ENCODE data around the gene TENT5C.

TENT5C gene

DNA sequence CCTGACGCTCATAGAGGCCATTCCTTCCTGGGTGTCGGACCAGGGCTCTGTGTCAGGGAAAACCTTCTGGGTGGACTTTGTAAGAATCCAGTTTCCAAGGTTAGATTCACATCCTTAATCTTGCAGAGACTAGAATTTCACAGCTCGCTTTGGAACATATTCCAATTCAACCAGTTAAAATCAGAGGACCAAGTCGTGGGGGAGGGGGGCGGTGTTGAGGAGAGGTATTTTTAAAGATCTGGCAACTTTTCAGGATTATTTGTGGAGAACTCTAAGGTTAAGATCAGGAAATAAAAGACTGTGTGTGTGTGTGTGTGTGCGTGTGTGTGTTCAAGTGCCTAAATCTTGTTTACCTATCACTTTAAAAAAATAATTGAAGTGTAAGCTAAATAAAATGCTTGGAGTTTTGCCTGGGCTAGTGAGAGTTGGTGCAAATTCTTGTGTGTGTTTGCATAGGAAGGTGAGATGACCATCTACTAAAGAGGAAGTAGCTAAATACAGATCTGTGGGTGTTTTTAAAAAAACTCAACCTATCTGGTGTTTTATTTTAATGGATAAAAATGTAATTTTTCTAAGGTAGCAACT lies 21.8 kb downstream of the TENT5C start:
- in situ Hi-C loops (cut with HindIII; ENCODE audit: low pct_ligation_motif_present, low pct_unique_long_range_greater_than_20kb, low sequenced_read_pairs), result no loop called here
- DNase-seq, result no peak

DNA sequence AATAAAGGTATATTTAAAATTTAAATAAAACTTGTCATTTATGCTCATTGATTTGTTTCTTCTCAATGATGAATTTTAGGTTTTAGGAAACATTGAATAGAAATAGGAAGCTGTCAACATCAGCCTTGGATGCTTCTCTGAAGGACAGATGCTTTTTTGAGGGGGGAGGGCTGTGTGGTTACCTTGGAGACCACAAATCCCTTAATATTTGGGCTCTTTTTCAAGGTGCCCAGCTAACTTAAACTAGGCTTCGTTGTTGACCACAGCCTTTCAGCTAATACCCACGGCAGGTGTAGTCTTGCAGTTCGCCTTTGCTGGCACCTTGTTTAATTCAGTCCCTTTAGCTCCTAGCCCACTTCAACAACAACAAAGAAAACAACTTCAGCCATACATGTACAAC lies 22.5 kb downstream of the TENT5C start:
- in situ Hi-C loops (cut with HindIII; ENCODE audit: low pct_ligation_motif_present, low pct_unique_long_range_greater_than_20kb, low sequenced_read_pairs), result no loop called here
- DNase-seq, result no peak

DNA sequence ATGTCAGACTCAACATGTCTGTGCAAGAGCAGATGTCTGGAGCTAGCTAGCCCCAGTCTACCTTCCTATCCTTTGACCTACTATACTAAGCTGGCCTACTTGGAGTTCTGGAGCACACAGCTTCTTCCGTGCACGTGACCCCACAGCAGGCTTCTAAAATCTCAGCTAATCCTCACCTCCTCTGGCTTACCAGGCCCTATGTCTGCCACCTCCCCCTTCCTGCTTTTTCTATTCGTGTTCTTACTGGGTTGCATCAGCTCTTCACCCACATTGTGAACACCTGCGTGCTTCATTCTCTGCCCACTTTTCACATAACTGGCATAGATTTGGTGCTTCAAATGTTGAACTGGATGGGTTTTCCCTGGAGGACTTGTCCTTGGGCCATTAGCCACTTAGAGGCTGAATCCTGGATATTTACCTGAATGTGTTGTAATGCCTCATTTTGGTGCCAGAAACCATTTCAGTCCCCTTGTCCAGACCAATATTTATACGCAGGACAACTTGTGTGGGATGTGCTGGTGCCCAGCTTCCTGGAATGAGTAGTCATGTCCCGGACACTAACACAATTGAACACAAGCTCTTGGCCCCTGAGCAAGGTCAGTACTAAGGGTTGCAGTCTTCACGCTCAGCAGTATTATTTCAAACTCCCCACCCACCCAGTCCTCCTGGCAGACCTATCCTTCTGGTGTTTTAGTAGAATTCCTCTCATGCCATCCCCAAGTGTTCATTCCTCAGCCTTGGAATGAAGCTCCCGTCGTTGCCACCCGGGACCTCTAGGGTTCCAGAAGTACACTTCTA lies 24.0 kb downstream of the TENT5C start:
- DNase-seq, result no peak
- in situ Hi-C loops (cut with HindIII; ENCODE audit: low pct_ligation_motif_present, low pct_unique_long_range_greater_than_20kb, low sequenced_read_pairs), result no loop called here

DNA sequence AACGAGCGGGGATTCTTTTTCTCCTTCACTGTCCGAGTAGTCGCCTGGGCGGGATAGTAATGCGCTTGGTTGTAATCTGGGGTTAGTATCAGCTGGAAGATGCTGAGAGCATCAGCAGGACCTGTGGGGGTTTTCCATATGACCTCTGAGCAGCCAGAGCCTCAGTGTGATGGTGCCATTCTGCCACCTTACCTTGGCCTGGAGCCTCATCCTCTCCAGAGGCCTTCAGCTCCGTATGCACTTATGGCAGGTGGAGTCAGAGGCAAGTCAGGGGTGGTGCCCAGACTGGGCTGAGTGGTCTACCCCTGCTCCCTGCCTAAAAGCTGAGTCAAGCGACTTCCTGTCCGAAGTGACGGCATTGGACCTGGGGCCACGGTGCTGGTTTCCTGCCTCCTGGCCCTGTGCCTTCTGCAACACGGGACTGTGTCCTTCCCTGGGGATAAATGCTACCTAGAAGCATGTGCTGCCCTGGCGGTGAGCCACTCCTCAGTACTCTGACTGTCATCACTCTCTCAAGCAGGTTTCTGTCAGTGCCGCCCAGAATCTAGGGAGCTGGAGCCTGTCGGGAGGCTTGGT lies 24.7 kb downstream of the TENT5C start:
- in situ Hi-C loops (cut with HindIII; ENCODE audit: low pct_ligation_motif_present, low pct_unique_long_range_greater_than_20kb, low sequenced_read_pairs), result no loop called here
- no peak for DNase-seq

DNA sequence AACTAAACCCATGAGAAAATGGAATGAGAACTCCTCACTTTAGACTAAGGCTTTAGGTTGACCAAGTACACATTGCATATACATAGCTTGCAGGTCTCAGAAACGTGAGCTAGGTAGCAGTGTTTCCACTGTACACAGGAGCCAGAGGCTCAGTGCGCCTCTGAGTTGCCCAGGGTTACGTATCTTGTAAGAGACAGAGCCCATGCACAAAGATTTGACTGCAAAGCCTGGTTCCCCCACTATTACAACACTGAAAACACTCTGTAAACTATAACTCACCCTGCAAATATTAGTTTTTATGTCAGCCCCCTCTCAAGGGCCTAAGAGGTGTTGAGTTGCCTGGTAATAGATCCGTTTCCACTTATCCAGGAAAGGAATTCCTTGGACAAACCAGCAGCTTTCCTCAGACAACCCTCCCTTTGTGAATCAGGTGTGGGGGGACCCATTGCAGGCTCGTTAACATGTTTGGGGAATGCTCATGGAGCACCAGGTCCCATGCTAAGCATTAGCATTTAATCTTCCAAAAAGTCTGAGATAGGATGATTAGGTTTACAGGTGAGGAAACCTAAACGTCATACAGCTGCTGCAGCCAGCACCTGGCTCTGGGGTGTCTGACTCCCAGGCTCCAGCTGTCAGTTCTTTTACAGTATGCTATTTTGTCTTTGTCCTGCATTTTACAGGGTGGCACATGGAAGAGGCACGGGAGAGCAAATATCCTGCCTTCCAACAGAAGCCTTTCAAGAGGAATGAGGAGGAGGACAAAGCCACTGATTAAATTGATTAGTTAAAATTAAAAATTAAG lies 25.7 kb downstream of the TENT5C start:
- in situ Hi-C loops (cut with HindIII; ENCODE audit: low pct_ligation_motif_present, low pct_unique_long_range_greater_than_20kb, low sequenced_read_pairs), result no loop called here
- no peak for DNase-seq

DNA sequence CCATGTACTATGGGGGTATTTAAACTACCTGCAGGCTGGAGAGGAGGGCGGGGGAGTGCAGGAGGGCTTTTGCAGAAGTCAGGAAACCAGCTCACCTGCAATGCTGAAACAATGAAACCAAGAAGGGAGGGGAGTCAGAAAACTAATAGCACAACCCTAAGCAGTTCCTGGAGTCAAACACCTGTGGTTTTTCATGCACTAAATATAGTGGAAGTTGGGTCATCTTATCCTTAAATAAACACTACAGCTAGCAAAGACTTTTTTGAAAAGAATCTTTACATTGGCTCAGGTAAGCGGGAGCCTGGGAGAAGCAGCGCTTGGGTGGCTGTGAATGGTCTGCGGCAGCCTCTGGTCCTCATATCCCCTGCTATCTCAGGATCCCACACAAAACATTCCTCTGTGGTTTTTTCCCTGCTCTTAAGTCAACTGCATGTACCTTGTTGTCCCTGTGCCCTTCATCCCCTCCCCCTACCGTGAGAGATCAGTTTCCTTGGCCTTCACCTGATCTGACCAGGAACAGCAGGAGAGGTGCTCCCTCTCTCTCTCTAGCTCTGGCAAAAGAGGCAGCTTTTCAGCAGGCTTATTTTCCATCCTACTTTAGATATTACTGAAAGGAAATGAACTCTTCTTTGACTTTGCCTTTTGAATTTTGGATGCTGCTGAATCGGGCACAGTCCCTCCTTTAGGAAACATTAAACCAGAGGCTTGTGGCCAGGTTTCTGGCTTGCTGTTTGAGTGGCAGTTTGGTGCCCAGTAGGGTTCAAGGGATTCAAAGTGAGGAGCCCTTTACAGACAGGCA lies 26.6 kb downstream of the TENT5C start:
- in situ Hi-C loops (cut with HindIII; ENCODE audit: low pct_ligation_motif_present, low pct_unique_long_range_greater_than_20kb, low sequenced_read_pairs), result no loop called here
- DNase-seq, result no peak

DNA sequence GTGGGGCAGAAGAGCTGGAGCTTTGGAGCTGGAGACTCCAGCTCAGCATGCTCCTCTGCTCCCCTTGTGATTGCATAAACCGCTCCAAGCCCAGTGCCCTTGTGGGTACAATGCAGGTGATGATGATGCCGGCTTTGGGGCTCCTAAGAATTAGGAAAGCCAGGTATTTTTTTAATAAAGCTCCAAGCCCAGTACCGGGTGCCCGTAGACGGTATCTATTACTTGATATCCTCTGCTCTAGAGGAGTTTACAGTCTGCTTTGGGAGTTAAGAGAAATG lies 27.2 kb downstream of the TENT5C start:
- DNase-seq, result no peak
- in situ Hi-C loops (cut with HindIII; ENCODE audit: low pct_ligation_motif_present, low pct_unique_long_range_greater_than_20kb, low sequenced_read_pairs), result no loop called here

DNA sequence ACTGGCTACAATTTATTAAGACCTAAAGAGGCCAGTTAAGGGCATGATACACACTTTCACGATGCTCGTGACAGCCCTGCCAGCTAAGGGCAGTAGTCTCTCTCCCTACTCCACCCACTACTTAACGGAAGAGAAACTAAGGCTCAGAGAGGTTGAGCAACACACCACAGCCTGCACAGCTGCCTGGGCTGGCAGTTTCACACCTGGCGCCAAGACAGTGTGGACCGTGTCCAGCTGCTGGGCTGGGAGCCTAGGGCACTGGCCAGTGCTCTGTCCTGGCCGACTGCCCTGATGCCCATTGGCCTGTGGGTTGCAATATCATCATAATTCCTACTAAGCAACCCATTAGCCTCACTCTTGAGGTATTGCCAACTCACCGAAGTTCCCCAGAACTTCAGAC lies 27.6 kb downstream of the TENT5C start:
- in situ Hi-C loops (cut with HindIII; ENCODE audit: low pct_ligation_motif_present, low pct_unique_long_range_greater_than_20kb, low sequenced_read_pairs), result no loop called here
- DNase-seq, result no peak

DNA sequence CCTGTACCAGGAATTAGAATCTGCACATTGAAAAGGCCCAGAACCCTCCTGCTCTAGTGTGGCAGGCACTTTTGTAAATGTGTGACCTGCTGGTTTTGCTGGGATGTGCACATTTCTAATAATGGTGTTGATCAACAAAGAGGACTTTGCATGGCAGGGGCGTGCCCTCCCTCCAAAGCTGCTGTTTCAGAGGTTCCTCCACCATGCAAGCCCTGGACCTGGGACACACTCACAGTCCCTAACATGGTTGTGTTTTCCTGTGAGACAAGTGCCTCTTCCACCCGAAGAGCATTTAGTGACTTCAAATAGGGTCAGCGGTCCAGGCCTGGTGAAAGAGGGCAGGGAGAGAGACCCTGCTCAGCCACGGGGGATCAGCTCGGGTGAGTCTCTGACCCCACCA lies 28.1 kb downstream of the TENT5C start:
- no peak for DNase-seq
- in situ Hi-C loops (cut with HindIII; ENCODE audit: low pct_ligation_motif_present, low pct_unique_long_range_greater_than_20kb, low sequenced_read_pairs), result no loop called here

DNA sequence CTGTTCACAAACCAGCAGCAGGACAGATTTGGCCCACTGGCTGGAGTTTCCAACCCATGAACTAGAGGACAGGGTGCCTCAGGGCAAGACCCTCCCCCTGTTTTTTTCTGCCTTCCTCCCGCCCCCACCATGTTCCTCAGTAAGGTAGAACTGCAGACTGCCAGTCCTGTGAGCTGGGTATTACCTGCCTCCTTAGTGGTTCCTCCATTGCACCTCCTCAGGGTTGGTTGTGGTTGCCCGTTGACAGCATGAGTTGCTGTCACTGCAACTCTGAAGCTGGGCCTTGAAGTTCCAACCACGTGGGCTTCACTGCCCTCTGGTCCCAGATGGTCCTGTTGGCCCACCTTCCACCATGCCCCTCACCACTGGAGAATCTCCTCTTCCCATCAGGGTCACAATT lies 28.8 kb downstream of the TENT5C start:
- no peak for DNase-seq
- in situ Hi-C loops (cut with HindIII; ENCODE audit: low pct_ligation_motif_present, low pct_unique_long_range_greater_than_20kb, low sequenced_read_pairs), result no loop called here

DNA sequence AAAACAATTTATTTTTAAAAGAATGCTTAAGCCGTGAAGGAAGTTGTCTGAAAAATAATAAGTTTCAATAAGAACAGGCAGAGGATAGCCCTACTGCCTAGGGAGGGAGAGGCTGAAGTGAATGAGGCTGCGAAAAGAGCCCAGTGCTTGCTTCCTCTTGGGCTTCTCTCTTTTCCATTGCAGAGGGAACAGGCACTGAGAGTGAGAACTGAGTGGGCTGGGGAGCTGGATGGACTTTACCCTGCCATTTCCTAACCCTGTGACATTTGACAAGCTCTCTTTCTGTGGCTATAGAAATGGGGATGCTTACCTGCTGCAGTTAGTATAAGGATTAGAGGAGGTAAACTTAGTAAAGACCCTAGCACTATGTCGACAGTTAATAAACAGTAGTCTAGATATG lies 30.0 kb downstream of the TENT5C start:
- no peak for DNase-seq
- in situ Hi-C loops (cut with HindIII; ENCODE audit: low pct_ligation_motif_present, low pct_unique_long_range_greater_than_20kb, low sequenced_read_pairs), result no loop called here

DNA sequence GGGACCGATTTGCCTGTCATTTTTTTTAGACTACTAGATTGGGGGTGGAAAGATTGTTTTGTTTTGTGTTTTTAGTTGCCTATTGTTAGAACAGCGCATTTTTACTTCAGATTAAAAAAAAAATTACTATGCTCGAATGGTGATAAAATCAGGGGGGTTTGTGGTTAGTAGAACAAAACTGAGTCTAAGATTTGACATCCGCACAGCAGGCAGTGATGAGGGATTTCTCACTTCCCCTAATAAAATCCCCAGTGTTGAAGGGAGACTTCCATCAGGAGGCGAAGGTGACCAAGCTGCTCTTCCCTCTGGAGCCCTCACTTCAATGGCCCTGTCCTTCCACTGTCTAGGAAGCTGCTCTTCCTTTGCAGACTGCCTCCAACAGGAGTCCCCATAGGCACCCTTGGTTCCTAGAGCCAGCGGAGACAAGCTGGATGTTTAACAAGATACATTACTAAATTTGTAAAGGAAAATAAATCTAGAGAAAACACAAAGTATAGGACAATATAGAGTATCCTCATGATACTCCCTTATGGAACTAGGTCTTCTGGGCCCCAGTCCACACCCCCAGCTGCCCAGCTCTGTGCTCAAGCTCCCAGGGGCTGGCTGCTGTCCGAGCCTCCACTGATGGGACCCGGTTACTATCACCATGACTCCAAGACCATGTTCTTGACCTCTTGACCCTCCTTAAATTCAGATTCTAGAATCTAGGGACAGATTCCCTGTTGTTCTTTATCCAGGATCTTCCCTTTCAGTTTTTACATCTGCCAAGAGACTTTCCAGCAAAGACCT lies 31.0 kb downstream of the TENT5C start:
- DNase-seq, result no peak
- in situ Hi-C loops (cut with HindIII; ENCODE audit: low pct_ligation_motif_present, low pct_unique_long_range_greater_than_20kb, low sequenced_read_pairs), result no loop called here

DNA sequence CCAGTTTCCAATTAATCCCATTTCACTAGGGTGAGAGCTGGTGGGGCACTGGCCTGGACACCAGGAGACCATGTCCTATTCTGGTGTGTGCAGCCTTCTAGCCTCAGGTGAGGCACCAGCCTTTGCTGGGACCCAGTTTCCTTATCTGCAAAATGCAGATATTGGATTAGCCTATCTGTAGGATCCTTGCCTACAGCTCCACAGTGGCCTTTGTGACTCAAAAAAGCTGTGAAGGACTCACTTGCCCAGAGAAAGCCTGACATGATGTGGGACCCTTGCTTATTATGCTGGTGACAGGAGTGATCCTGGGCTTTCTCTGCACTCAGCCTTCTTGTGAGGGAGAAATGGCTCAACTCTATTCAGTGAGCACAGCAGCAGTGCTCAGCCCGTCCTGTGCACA lies 32.3 kb downstream of the TENT5C start:
- no peak for DNase-seq
- in situ Hi-C loops (cut with HindIII; ENCODE audit: low pct_ligation_motif_present, low pct_unique_long_range_greater_than_20kb, low sequenced_read_pairs), result no loop called here

DNA sequence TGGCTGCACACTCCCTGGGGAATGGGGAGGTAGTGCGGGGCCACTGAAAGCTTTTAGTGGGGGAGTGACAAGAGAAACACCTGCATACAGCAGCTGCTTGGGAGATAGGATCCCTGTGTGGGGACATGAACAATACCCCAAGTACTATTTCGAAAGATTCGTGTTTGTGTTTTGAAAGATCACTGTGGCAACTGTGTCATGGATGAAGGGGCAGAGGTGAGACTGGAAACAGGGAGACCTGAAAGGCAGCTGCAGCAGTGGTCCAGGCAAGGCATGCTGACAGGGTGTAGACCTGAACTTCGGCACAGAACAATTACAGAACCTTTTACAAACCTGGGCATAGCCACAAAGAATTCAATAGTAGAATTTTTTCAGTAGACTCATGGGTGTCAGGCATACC lies 32.9 kb downstream of the TENT5C start:
- DNase-seq, result no peak

DNA sequence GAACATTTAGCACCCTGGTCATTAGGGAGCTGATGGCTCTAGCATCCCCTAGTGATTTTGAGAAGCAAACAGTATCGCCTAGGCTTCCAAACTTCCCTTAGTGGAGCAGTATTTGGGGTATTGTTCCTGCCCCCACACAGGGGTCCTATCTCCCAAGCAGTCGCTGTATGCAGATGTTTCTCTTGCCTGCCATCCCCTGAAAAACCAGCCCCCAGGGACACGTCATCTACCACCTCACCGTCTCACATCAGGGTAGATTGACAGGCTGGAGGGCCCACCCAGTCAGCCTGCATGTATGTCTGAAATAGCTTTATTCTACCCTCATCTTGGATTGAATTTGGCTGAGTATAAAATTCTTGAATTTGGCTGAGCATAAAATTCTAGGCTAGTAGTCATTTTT lies 33.9 kb downstream of the TENT5C start:
- in situ Hi-C loops (cut with HindIII; ENCODE audit: low pct_ligation_motif_present, low pct_unique_long_range_greater_than_20kb, low sequenced_read_pairs), result no loop called here
- no peak for DNase-seq

More for the DNA sequence above, 32.9 kb downstream of the TENT5C start:
- in situ Hi-C loops (cut with HindIII; ENCODE audit: low pct_ligation_motif_present, low pct_unique_long_range_greater_than_20kb, low sequenced_read_pairs), result no loop called here

DNA sequence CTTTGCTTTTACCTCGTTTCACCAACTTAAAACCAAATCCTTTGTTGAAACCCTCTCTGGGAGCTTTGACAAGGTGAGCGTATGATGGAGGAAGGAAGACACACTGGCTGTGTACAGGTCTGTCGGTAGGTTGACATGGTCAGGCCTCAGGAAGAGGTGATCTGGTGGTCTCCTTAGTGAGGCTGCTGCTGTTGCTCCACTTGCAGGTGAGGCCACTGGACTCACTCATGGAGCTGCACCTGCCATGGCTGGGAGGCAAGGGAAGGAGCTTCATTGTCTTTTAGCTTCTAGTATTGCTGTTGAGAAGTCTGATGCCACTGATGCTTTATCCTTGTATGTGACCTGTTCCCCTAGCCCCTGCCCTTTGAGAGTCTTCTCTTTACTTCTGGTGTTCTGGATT lies 35.7 kb downstream of the TENT5C start:
- in situ Hi-C loops (cut with HindIII; ENCODE audit: low pct_ligation_motif_present, low pct_unique_long_range_greater_than_20kb, low sequenced_read_pairs), result no loop called here
- DNase-seq, result no peak

DNA sequence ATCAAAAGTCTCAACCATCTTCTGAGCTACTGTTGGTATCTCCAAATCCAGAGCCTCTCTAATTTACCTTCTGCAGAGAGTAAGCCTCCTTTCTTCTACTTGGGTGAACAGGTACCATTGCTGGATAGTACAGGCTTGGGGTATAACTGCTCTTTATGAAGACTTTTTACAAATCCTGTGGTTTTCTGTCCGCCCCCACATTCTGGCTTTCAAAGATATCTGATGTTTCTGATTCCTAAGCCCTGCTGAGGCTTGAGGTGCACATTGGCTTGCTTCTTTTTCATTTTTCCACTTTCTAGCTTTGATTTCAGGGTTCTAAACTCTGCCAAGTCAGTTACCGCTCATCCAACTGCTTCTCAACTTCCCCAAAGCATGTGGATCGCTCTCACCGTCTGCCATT lies 37.1 kb downstream of the TENT5C start:
- DNase-seq, result no peak
- in situ Hi-C loops (cut with HindIII; ENCODE audit: low pct_ligation_motif_present, low pct_unique_long_range_greater_than_20kb, low sequenced_read_pairs), result no loop called here

DNA sequence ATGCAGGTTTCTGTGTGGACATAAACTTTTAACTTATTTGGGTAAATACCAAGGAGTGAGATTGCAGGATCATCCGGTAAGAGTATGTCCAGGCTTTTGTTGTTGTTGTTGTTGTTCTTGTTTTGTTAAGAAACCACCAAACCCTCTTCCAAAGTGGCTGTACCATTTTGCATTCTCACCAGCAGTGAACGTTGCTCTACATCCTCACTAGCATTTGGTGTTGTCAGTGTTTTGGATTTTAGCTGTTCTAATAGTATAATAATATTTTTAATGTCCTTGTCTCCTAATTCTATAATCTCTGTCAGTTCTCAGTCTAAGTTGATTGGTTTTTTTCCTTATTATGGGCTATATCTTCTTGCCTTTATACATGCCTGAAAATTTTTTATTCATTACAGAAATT lies 37.8 kb downstream of the TENT5C start:
- DNase-seq, result no peak
- in situ Hi-C loops (cut with HindIII; ENCODE audit: low pct_ligation_motif_present, low pct_unique_long_range_greater_than_20kb, low sequenced_read_pairs), result no loop called here

Measured in ACHN (cell line).